GM12875 (cell line): ENCODE results near the gene TMEM158.

Experiments used
- H3K4me3 ChIP-seq: one replicate; pipeline ENCODE4 v1.5.1; 2011; ENCODE audit warnings: low read depth, low read length, control low read depth
- CTCF ChIP-seq: IDR thresholded peaks from 2 replicates; pipeline ENCODE4 v1.5.1; 2011; ENCODE audit warnings: low read depth, mild to moderate bottlenecking, control low read depth, inconsistent platforms, low read length, moderate library complexity, borderline replicate concordance; ENCODE audit not compliant: insufficient read depth

The TMEM158 gene

GRCh38 chr3:45246241-45246640 lies 20.2 kb upstream of the TMEM158 start:
- no peak overlapping the region for H3K4me3 ChIP-seq
- no peak for TF ChIP-seq CTCF

DNA sequence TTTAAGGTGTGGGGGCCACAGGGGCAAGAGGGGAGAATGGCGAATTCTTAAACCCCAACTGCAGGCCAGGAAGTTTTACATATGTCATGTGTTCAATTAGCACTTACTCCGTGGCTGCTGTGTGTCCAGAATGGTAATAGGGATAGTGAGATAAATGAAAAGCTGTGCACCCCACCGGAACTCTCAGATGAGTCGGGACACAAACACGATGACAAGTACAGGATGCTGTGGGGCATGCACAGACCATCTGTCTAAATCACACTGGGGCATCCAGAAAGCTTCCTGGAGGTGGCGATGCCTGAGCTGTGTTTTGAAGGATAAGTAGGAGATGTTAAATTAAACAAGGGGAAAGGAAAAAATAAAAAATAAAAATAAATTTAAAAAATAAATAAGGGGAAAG lies 18.3 kb upstream of the TMEM158 start:
- TF ChIP-seq CTCF = no peak
- no peak overlapping the region for H3K4me3 ChIP-seq

DNA sequence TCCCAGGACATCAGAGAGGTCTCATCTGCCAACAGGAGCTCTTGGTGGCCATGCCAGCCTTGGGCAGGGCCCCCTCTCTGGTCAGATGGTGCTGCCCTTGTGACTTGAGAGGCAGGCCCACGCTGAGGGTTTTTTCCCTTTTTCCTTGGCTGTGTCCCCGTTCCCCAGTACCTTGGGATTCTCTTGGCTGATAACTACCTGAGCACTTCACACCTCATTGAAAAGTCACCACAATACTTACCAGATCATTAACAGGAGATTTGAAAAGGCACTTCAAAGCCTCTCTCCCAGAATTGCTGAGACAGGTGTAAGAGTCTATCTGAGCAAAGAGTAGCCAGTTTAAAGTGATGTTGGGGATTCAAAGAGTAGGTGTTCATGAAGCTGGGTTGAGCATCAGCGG lies 15.1 kb upstream of the TMEM158 start:
- H3K4me3 ChIP-seq = no peak overlapping the region
- TF ChIP-seq CTCF = no peak

DNA sequence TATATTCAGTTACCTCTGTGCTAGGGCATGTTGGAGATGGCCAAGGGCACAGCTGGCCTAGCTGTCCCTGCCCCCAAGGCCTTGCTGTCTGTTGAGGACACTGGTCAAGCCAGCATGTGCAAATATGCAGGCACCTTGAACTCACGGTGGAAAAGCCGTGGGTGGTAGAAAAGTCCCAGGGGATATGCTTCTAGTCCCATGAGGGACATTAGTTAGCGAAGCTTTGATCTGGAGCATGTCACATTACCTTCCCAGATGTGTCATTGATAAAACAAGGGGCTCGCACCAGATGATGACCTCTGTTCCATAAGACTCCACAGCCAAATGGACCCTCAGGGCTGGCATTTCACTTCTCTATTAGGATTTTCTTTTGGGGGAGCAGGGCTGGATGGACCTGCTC lies 14.2 kb upstream of the TMEM158 start:
- TF ChIP-seq CTCF = no peak
- no peak overlapping the region for H3K4me3 ChIP-seq

GRCh38 chr3:45239254-45239653 lies 13.2 kb upstream of the TMEM158 start:
- TF ChIP-seq CTCF = no peak
- H3K4me3 ChIP-seq = no peak overlapping the region

- H3K4me3 ChIP-seq = no peak overlapping the region
Measured at GRCh38 chr3:45236964-45237363, 10.9 kb upstream of the TMEM158 start.

GRCh38 chr3:45235409-45235808 lies 9.3 kb upstream of the TMEM158 start:
- TF ChIP-seq CTCF = no peak
- H3K4me3 ChIP-seq = no peak overlapping the region

More at GRCh38 chr3:45236964-45237363, 10.9 kb upstream of the TMEM158 start:
- TF ChIP-seq CTCF = no peak
